Astrocyte (in vitro differentiated cells and primary cell): ENCODE measurements around the gene UNC5CL.

Source experiments
- EZH2 ChIP-seq: IDR thresholded peaks from 2 replicates; pipeline ENCODE4 v1.6.1; 2012; ENCODE audit warnings: mild to moderate bottlenecking, low read length, inconsistent platforms; ENCODE audit not compliant: insufficient read depth
- TF ChIP-seq, protein P1 (sequence below): IDR thresholded peaks from 2 replicates; pipeline ENCODE4 v1.5.1; 2011; ENCODE audit warnings: low read depth, mild to moderate bottlenecking, inconsistent platforms, low read length, moderate library complexity; ENCODE audit not compliant: insufficient read depth

DNA sequence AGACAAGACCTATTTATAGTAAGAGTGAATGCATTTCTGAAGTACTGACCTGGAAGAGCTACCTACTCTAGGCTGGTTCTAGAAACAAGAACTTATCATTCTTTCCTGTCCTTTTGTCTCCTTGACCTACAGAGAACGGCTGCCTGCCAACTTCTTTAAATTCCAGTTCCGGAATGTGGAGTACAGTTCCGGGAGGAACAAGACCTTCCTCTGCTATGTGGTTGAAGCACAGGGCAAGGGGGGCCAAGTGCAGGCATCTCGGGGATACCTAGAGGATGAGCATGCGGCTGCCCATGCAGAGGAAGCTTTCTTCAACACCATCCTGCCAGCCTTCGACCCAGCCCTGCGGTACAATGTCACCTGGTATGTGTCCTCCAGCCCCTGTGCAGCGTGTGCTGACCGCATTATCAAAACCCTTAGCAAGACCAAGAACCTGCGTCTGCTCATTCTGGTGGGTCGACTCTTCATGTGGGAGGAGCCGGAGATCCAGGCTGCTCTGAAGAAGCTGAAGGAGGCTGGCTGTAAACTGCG, 22.2 kb upstream of the UNC5CL start:
- TF ChIP-seq, protein P1, sequence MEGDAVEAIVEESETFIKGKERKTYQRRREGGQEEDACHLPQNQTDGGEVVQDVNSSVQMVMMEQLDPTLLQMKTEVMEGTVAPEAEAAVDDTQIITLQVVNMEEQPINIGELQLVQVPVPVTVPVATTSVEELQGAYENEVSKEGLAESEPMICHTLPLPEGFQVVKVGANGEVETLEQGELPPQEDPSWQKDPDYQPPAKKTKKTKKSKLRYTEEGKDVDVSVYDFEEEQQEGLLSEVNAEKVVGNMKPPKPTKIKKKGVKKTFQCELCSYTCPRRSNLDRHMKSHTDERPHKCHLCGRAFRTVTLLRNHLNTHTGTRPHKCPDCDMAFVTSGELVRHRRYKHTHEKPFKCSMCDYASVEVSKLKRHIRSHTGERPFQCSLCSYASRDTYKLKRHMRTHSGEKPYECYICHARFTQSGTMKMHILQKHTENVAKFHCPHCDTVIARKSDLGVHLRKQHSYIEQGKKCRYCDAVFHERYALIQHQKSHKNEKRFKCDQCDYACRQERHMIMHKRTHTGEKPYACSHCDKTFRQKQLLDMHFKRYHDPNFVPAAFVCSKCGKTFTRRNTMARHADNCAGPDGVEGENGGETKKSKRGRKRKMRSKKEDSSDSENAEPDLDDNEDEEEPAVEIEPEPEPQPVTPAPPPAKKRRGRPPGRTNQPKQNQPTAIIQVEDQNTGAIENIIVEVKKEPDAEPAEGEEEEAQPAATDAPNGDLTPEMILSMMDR = no peak
- TF ChIP-seq EZH2 = no peak
